Fibroblast of pulmonary artery (primary cell): Measurements from ENCODE around the gene SLCO3A1.

Experiments used
- DNase-seq: peaks from one replicate; pipeline ENCODE4 v3.0.0-alpha.2; 2010; ENCODE audit warnings: low read depth
- H3K4me3 ChIP-seq: replicated peaks from 2 replicates; pipeline ENCODE4 v1.5.1; 2011; ENCODE audit warnings: low read depth, mild to moderate bottlenecking, control low read depth, low read length, moderate library complexity
- TF ChIP-seq, protein P1 (sequence below): IDR thresholded peaks from 2 replicates; pipeline ENCODE4 v1.5.1; 2011; ENCODE audit warnings: mild to moderate bottlenecking, control low read depth, low read length, inconsistent platforms; ENCODE audit errors: missing control alignments

SLCO3A1 gene

GRCh38 chr15:92074646-92075045, 221.1 kb downstream of the SLCO3A1 start:
- peak; percentile 65 for DNase-seq
- TF ChIP-seq, protein P1, sequence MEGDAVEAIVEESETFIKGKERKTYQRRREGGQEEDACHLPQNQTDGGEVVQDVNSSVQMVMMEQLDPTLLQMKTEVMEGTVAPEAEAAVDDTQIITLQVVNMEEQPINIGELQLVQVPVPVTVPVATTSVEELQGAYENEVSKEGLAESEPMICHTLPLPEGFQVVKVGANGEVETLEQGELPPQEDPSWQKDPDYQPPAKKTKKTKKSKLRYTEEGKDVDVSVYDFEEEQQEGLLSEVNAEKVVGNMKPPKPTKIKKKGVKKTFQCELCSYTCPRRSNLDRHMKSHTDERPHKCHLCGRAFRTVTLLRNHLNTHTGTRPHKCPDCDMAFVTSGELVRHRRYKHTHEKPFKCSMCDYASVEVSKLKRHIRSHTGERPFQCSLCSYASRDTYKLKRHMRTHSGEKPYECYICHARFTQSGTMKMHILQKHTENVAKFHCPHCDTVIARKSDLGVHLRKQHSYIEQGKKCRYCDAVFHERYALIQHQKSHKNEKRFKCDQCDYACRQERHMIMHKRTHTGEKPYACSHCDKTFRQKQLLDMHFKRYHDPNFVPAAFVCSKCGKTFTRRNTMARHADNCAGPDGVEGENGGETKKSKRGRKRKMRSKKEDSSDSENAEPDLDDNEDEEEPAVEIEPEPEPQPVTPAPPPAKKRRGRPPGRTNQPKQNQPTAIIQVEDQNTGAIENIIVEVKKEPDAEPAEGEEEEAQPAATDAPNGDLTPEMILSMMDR, result no peak
- H3K4me3 ChIP-seq, result no peak overlapping the region

DNA sequence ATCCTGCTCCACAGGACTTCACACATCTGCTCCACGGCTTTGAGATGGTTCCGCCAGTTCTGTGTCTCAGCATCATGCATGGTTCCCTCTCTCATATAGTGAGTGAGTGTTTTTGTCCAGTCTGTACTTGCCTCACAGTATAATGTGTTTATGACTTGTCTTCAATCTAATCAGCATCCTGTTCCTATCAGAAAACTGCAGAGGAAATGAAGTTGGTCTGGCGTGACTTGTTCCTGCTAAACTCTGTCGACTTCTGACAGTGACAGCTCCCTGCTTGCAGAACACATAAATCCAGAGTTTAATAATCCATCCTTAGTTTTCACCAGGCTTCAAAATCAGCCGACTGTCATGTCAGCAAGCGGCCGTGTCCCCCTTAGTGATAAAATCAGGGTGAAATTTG, 222.3 kb downstream of the SLCO3A1 start:
- DNase-seq, result no peak
- TF ChIP-seq, protein P1, result no peak
- no peak overlapping the region for H3K4me3 ChIP-seq

DNA sequence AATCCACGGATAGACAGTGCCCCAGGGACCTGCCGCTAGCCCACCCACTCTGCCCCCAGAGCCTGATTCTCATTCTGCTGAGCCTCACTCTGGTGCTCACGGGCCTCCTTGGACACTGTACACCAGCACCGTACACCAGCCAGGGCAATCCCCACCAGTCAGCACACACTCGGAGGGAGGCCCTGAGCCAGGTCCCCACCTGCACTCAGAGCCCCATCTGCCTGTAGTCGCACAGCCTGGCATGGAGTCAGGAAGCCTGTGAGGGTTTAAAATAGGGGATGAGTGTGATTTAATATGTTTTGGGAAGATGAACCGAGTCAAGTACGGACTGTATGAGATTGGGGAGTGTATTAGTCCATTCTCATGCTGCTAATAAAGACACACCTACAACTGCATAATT, 223.0 kb downstream of the SLCO3A1 start:
- H3K4me3 ChIP-seq, result no peak overlapping the region
- no peak for DNase-seq
- TF ChIP-seq, protein P1, result no peak

DNA sequence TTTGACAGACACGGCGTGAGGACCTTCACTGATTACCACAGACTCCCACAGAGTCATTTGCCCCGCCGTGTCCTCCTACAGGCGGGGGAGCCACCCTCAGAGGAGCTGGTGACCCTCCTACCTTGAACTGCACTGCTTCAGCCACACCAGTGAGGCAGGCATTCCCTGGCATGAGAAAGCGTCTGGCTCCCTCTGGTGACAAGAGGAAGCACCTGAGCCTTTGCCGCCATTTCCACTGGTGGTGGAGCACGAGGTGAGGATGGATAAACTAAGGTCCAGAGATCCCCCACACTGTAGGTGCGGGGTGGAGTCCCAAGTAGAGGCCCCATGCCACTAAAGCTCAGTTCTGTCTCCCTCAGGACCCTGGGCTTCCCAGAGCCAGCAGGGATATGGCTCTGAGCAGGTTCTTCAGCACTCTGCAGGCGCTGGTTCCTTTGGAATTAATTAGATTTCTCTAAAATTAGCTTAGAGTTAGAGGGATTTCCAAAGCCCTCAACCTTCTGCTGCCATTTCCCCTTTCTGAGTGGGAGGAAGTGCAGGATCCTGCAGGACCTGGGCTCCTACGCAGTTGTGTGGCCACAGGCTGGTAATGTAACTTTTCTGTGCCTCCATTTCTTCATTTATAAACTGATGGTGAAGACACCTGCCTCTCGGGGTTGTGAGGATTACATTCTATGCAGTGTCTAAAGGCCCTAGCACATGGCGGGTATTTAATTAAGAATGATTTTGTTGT, 224.0 kb downstream of the SLCO3A1 start:
- DNase-seq, result peak; percentile 75
- no peak overlapping the region for H3K4me3 ChIP-seq
- TF ChIP-seq, protein P1, result peak; percentile 86

- DNase-seq, result no peak
- TF ChIP-seq, protein P1, result no peak
- no peak overlapping the region for H3K4me3 ChIP-seq
Observed at GRCh38 chr15:92078270-92078669, 224.8 kb downstream of the SLCO3A1 start.

GRCh38 chr15:92079047-92079446, 225.5 kb downstream of the SLCO3A1 start:
- no peak overlapping the region for H3K4me3 ChIP-seq
- DNase-seq, result peak; percentile 22
- TF ChIP-seq, protein P1, result peak; percentile 33

DNA sequence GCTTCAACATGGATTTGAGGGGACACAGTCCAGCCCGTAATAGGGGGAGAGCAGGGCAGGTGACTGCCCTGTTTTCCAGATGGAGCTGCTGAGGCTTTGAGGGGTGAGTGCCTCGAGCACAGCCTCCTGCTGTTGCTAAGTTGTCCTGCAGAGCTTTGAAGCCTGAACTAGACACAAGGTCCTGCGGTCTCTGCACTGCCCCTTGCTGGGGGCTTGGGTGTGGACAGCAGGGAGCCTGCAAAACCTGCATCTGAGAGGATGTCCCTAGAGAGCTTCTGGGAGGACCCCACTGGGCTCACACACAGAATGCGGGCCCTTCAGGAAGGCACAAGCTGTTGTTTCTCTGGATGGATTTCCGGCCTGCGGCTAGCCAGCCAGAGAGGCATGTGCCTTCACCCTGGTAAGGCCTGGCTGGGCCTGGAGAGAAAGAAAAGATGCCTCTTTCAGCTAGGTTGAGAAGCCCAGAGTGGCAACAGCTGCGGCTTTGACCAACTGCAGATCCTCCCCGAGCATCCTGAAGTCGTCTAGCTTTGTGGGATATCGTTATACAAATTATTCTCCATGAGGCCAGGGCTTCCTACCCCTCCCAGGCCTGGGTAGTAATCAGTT, 226.2 kb downstream of the SLCO3A1 start:
- no peak for DNase-seq
- TF ChIP-seq, protein P1, result no peak
- no peak overlapping the region for H3K4me3 ChIP-seq
